ENCODE data around the gene SP140. TPM values are rescaled to one million over a fixed set of nuclear protein-coding genes. Genes with fewer than 3 reads are reported as not detected.

The SP140 gene
- polyA plus RNA-seq, 2 of the 4 experiments (the other 2 are of a cell fraction), result 0.10 TPM; not detected in 1

- CTCF ChIA-PET, result no interaction called here
- ATAC-seq (no peak), FAIRE-seq (no peak), DNase-seq (ENCODE audit: low read depth in 1 of 2, low spot score in 1 of 2) (no peak)
- no peak for TF ChIP-seq KDM5A (IDR thresholded peaks at IDR 0.05)
- TF ChIP-seq HMGXB4 (CRISPR knock-in tag; IDR thresholded peaks at IDR 0.05; ENCODE audit: borderline replicate concordance), result no peak
- TF ChIP-seq EP300 (IDR thresholded peaks at IDR 0.05), result no peak
- TF ChIP-seq POLR2A (IDR thresholded peaks at IDR 0.05; ENCODE audit: low read length), result no peak
- no peak for TF ChIP-seq TFCP2L1 (CRISPR knock-in tag; IDR thresholded peaks at IDR 0.05)
- no peak for TF ChIP-seq JUN (IDR thresholded peaks at IDR 0.05)
- no peak for TF ChIP-seq CHD2 (IDR thresholded peaks at IDR 0.05; ENCODE audit: low read length, partially characterized antibody)
- TF ChIP-seq KDM1A (IDR thresholded peaks at IDR 0.05; ENCODE audit: low read depth), result no peak
- TF ChIP-seq MAX (IDR thresholded peaks at IDR 0.05), result no peak
- no peak for TF ChIP-seq CBX2 (IDR thresholded peaks at IDR 0.05; ENCODE audit: borderline replicate concordance, low read depth)
- no peak for TF ChIP-seq MAFK (IDR thresholded peaks at IDR 0.05; ENCODE audit: partially characterized antibody)
- no peak for TF ChIP-seq EHMT2 (IDR thresholded peaks at IDR 0.05; ENCODE audit: low read depth)
- no peak for TF ChIP-seq PBX3 (IDR thresholded peaks at IDR 0.05)
- TF ChIP-seq FOXS1 (CRISPR knock-in tag; IDR thresholded peaks at IDR 0.05), result no peak
- no peak for TF ChIP-seq ZSCAN20 (CRISPR knock-in tag; IDR thresholded peaks at IDR 0.05)
- Histone ChIP-seq H3K4me3 (no peak overlapping the region), H3K4me2 (no peak overlapping the region), H3K4me1 (no peaks in the 10 kb centered on the region), H3K9me3 (no peaks in the 10 kb centered on the region), H3K27ac (no peak overlapping the region)
- POLR2A ChIA-PET, result no interaction called here
- WGBS (ENCODE audit: missing lambda C conversion rate), result 47% methylated on average over 2 of the region's 2 CpGs
Measured at GRCh38 chr2:230244211-230244610, 18.7 kb downstream of the SP140 start.

- H3K4me3 ChIP-seq, result no peak overlapping the region
- no peak overlapping the region for H3K27ac ChIP-seq
- ChIA-PET POLR2A (no interaction called here), CTCF (no interaction called here)
- H3K4me2 ChIP-seq, result no peak overlapping the region
- 2% methylated on average over 3 of the region's 3 CpGs for WGBS (ENCODE audit: missing lambda C conversion rate)
- H3K9me3 ChIP-seq, result no peaks in the 10 kb centered on the region
- TF ChIP-seq CHD2 (IDR thresholded peaks at IDR 0.05; ENCODE audit: low read length, partially characterized antibody) (no peak), GATA3 (IDR thresholded peaks at IDR 0.05; ENCODE audit: borderline replicate concordance) (no peak), MAZ (IDR thresholded peaks at IDR 0.05; ENCODE audit: borderline replicate concordance, low read depth, low read length) (no peak), CBX2 (IDR thresholded peaks at IDR 0.05; ENCODE audit: borderline replicate concordance, low read depth) (no peak), HEYL (CRISPR knock-in tag; IDR thresholded peaks at IDR 0.05) (no peak), CHD4 (IDR thresholded peaks at IDR 0.05; ENCODE audit: borderline replicate concordance) (no peak), EHMT2 (IDR thresholded peaks at IDR 0.05; ENCODE audit: low read depth) (no peak), MAX (IDR thresholded peaks at IDR 0.05) (no peak), BHLHE40 (IDR thresholded peaks at IDR 0.05; ENCODE audit: low read depth, low read length) (no peak), ZC3H11A (IDR thresholded peaks at IDR 0.05) (no peak), ZSCAN20 (CRISPR knock-in tag; IDR thresholded peaks at IDR 0.05) (no peak), KDM5A (IDR thresholded peaks at IDR 0.05) (no peak), PBX3 (IDR thresholded peaks at IDR 0.05) (no peak), FOSL2 (IDR thresholded peaks at IDR 0.05) (no peak), FOSL2 (CRISPR knock-in tag; IDR thresholded peaks at IDR 0.05) (no peak), POLR2AphosphoS2 (conservative IDR thresholded peaks at IDR 0.05; ENCODE audit: low read length) (no peak), CEBPB (IDR thresholded peaks at IDR 0.05) (no peak)
- no peak for FAIRE-seq
- ATAC-seq, result no peak
- DNase-seq (ENCODE audit: low read depth in 1 of 2, low spot score in 1 of 2), result no peak
- H3K4me1 ChIP-seq, result no peaks in the 10 kb centered on the region
Measured at GRCh38 chr2:230246206-230246605, 20.7 kb downstream of the SP140 start.

All from A549 (cell line).